Measurements from ENCODE around the gene PRG2. TPM values are rescaled to one million over a fixed set of nuclear protein-coding genes. Genes with fewer than 3 reads are reported as not detected.

PRG2 gene
- total RNA-seq, 1 experiment from 2014 or later, result 0.57 TPM

- no peaks in the 10 kb centered on the region for H3K36me3 Mint-ChIP-seq
- ChIA-PET POLR2A (no interaction called here), CTCF (interaction anchor here (0.8 to 3.9 kb wide), 8 partner anchors 9 to 134 kb away, joined by 3 to 15 read pairs (median 6); no protein-coding TSS in a partner anchor)
- H3K4me3 Mint-ChIP-seq, result no peak overlapping the region
- H3K9me3 Mint-ChIP-seq, result peaks cover 4% of the 10 kb centered on the region; the same call in 1 of the 2 replicates
- peaks cover 11% of the 10 kb centered on the region; the same call in 1 of the 2 replicates for H3K27me3 Mint-ChIP-seq (ENCODE audit: low read depth)
- 0 out of 2 replicates have a peak, but pooled peaks cover 4% of the 10 kb centered on the region for H3K4me1 Mint-ChIP-seq
- ATAC-seq (no peak), DNase-seq (ENCODE audit: low spot score) (no peak)
- no peak for TF ChIP-seq TEAD4 (CRISPR knock-in tag; IDR thresholded peaks at IDR 0.05)
- TF ChIP-seq TCF7 (CRISPR knock-in tag; IDR thresholded peaks at IDR 0.05; ENCODE audit: low read depth), result no peak
- no peak for TF ChIP-seq MLX (CRISPR knock-in tag; IDR thresholded peaks at IDR 0.05)
- TF ChIP-seq NFYB (CRISPR knock-in tag; conservative IDR thresholded peaks at IDR 0.05; ENCODE audit: low read depth), result no peak
- TF ChIP-seq GABPB1 (CRISPR knock-in tag; IDR thresholded peaks at IDR 0.05), result no peak
- TF ChIP-seq E2F5 (CRISPR knock-in tag; IDR thresholded peaks at IDR 0.05), result no peak
- TF ChIP-seq ESRRA (CRISPR knock-in tag; IDR thresholded peaks at IDR 0.05; ENCODE audit: borderline replicate concordance), result no peak
- TF ChIP-seq E2F1 (CRISPR knock-in tag; IDR thresholded peaks at IDR 0.05), result no peak
- no peak overlapping the region for H3K27ac Mint-ChIP-seq
Observed at GRCh38 chr11:57359396-57359795, 31.1 kb downstream of the PRG2 start.

- Mint-ChIP-seq H3K4me3 (no peak overlapping the region), H3K27ac (no peak overlapping the region), H3K36me3 (no peaks in the 10 kb centered on the region), H3K27me3 (ENCODE audit: low read depth) (peaks cover 11% of the 10 kb centered on the region; the same call in 1 of the 2 replicates), H3K9me3 (peaks cover 4% of the 10 kb centered on the region; the same call in 1 of the 2 replicates), H3K4me1 (0 out of 2 replicates have a peak, but pooled peaks cover 4% of the 10 kb centered on the region)
- ChIA-PET CTCF (interaction anchor here (0.8 to 3.9 kb wide), 7 partner anchors 9 to 134 kb away, joined by 3 to 15 read pairs (median 8); no protein-coding TSS in a partner anchor), POLR2A (no interaction called here)
- TF ChIP-seq CREM (CRISPR knock-in tag; IDR thresholded peaks at IDR 0.05) (no peak), ZSCAN18 (CRISPR knock-in tag; IDR thresholded peaks at IDR 0.05) (no peak), MXD4 (CRISPR knock-in tag; IDR thresholded peaks at IDR 0.05; ENCODE audit: borderline replicate concordance) (no peak), ELF4 (CRISPR knock-in tag; IDR thresholded peaks at IDR 0.05; ENCODE audit: low read depth) (no peak), USF2 (CRISPR knock-in tag; IDR thresholded peaks at IDR 0.05) (no peak), SMAD3 (CRISPR knock-in tag; IDR thresholded peaks at IDR 0.05; ENCODE audit: borderline replicate concordance) (no peak), FOXK1 (CRISPR knock-in tag; IDR thresholded peaks at IDR 0.05) (no peak)
- ATAC-seq (no peak; the same call in 1 of the 2 replicates), DNase-seq (ENCODE audit: low spot score) (no peak)
Observed at GRCh38 chr11:57358991-57359390, 31.5 kb downstream of the PRG2 start.

GRCh38 chr11:57358543-57358961, 31.9 kb downstream of the PRG2 start:
- Mint-ChIP-seq H3K27me3 (ENCODE audit: low read depth) (peaks cover 11% of the 10 kb centered on the region; the same call in 1 of the 2 replicates), H3K4me1 (peaks cover 7% of the 10 kb centered on the region), H3K9me3 (peaks cover 4% of the 10 kb centered on the region; the same call in 1 of the 2 replicates), H3K36me3 (no peaks in the 10 kb centered on the region), H3K27ac (no peak overlapping the region), H3K4me3 (no peak overlapping the region)
- CTCF ChIA-PET, result interaction anchor here (1.1 to 3.9 kb wide), 5 partner anchors 9 to 99 kb away, joined by 5 to 15 read pairs (median 13); no protein-coding TSS in a partner anchor
- DNase-seq (ENCODE audit: low spot score) (no peak), ATAC-seq (no peak)
- POLR2A ChIA-PET, result no interaction called here
- TF ChIP-seq CREB1 (CRISPR knock-in tag; IDR thresholded peaks at IDR 0.05), result no peak
- no peak for TF ChIP-seq GTF2I (CRISPR knock-in tag; conservative IDR thresholded peaks at IDR 0.05)
- TF ChIP-seq ZNF425 (CRISPR knock-in tag; conservative IDR thresholded peaks at IDR 0.05), result no peak
- no peak for TF ChIP-seq FOXK1 (CRISPR knock-in tag; IDR thresholded peaks at IDR 0.05)
- TF ChIP-seq ZNF396 (CRISPR knock-in tag; IDR thresholded peaks at IDR 0.05; ENCODE audit: borderline replicate concordance), result no peak
- TF ChIP-seq PREB (CRISPR knock-in tag; IDR thresholded peaks at IDR 0.05; ENCODE audit: borderline replicate concordance), result no peak
- no peak for TF ChIP-seq IRF2 (CRISPR knock-in tag; IDR thresholded peaks at IDR 0.05; ENCODE audit: borderline replicate concordance, low read depth)
- no peak for TF ChIP-seq KAT7 (CRISPR knock-in tag; IDR thresholded peaks at IDR 0.05; ENCODE audit: borderline replicate concordance)
- TF ChIP-seq E2F5 (CRISPR knock-in tag; IDR thresholded peaks at IDR 0.05), result no peak
- no peak for TF ChIP-seq MXD4 (CRISPR knock-in tag; IDR thresholded peaks at IDR 0.05; ENCODE audit: borderline replicate concordance)

Data from WTC11 (cell line).